ENCODE data around the gene ITGB3BP. TPM values are rescaled to one million over a fixed set of nuclear protein-coding genes. Genes with fewer than 3 reads are reported as not detected.
"Not testable (repeated sequence)": the region's sequence is repeated elsewhere in the genome, so short reads cannot be mapped to it uniquely, and the experiment has no call there.

Gene ITGB3BP
- total RNA-seq, 1 experiment from 2014 or later = 50.2 TPM

GRCh38 chr1:63475761-63476160 is 47.3 kb downstream of the ITGB3BP start:
- DNase-seq (ENCODE audit: low read depth, low spot score) = no peak
- no peak overlapping the region for H3K4me2 ChIP-seq (ENCODE audit: low read length)
- H3K4me1 ChIP-seq (ENCODE audit: control insufficient read depth in 1 of 2, insufficient read depth in 2 of 2, low read length in 2 of 2) = no peaks in the 10 kb centered on the region
- no TSS peak for BruUV-seq (replicated peaks)
- RAD21 ChIA-PET (ENCODE audit: low non-redundant PET in 1 of 2, low total read pairs in 2 of 2, uncharacterized antibody in 2 of 2, unreplicated experiment in 2 of 2) = no interaction called here
- ATAC-seq = no peak
- CTCF ChIA-PET = no interaction called here
- H2AFZ ChIP-seq (ENCODE audit: low read depth, low read length, poor library complexity, severe bottlenecking) = no peak overlapping the region
- H3K9ac ChIP-seq (ENCODE audit: low read length) = no peak overlapping the region
- no peaks in the 10 kb centered on the region for H3K27me3 ChIP-seq (ENCODE audit: insufficient read depth, low read length)
- no peaks in the 10 kb centered on the region; a peak in 1 of 4 replicates for H3K9me3 ChIP-seq (ENCODE audit: control insufficient read depth in 1 of 2, insufficient read depth in 1 of 2, low read depth in 1 of 2, low read length in 2 of 2)
- H3K36me3 ChIP-seq (ENCODE audit: control insufficient read depth in 1 of 2, insufficient read depth in 2 of 2, low read length in 2 of 2) = no peaks in the 10 kb centered on the region
- no peak for TF ChIP-seq JUND (IDR thresholded peaks at IDR 0.05)
- TF ChIP-seq MAX (IDR thresholded peaks at IDR 0.05) = no peak
- no peak for TF ChIP-seq SP1 (IDR thresholded peaks at IDR 0.05; ENCODE audit: low read depth)
- no peak for TF ChIP-seq RAD21 (IDR thresholded peaks at IDR 0.05; ENCODE audit: low read depth)
- no peak overlapping the region for H3K4me3 ChIP-seq (replicated peaks in 1 of 2; ENCODE audit: low read depth in 1 of 2, low read length in 2 of 2)
- intact Hi-C loops (cut with micrococcal nuclease) = no loop called here
- H3K79me2 ChIP-seq (ENCODE audit: insufficient read depth, low read length) = no peaks in the 10 kb centered on the region
- H4K20me1 ChIP-seq (ENCODE audit: insufficient read depth) = no peaks in the 10 kb centered on the region
- no peak overlapping the region for H3K27ac ChIP-seq (ENCODE audit: low read depth, low read length)
- H3K9me2 ChIP-seq (ENCODE audit: insufficient read depth) = no peaks in the 10 kb centered on the region; the same call in 1 of the 2 replicates
- POLR2A ChIA-PET = no interaction called here

- intact Hi-C loops (cut with micrococcal nuclease); H3K9me3 ChIP-seq (ENCODE audit: control insufficient read depth in 1 of 2, insufficient read depth in 1 of 2, low read depth in 1 of 2, low read length in 2 of 2); RAD21 ChIA-PET (ENCODE audit: low non-redundant PET in 1 of 2, low total read pairs in 2 of 2, uncharacterized antibody in 2 of 2, unreplicated experiment in 2 of 2); H3K4me2 ChIP-seq (ENCODE audit: low read length); ATAC-seq; H3K4me3 ChIP-seq (replicated peaks in 1 of 2; ENCODE audit: low read depth in 1 of 2, low read length in 2 of 2); POLR2A ChIA-PET; BruUV-seq (replicated peaks); H3K4me1 ChIP-seq (ENCODE audit: control insufficient read depth in 1 of 2, insufficient read depth in 2 of 2, low read length in 2 of 2); H3K9me2 ChIP-seq (ENCODE audit: insufficient read depth); H3K9ac ChIP-seq (ENCODE audit: low read length); H3K79me2 ChIP-seq (ENCODE audit: insufficient read depth, low read length); H3K27ac ChIP-seq (ENCODE audit: low read depth, low read length); DNase-seq (ENCODE audit: low read depth, low spot score); H2AFZ ChIP-seq (ENCODE audit: low read depth, low read length, poor library complexity, severe bottlenecking); H4K20me1 ChIP-seq (ENCODE audit: insufficient read depth); H3K27me3 ChIP-seq (ENCODE audit: insufficient read depth, low read length); H3K36me3 ChIP-seq (ENCODE audit: control insufficient read depth in 1 of 2, insufficient read depth in 2 of 2, low read length in 2 of 2): not testable (repeated sequence)
- CTCF ChIA-PET = interaction anchor here (0.9 kb wide), 1 partner anchor 70 kb away, joined by 3 read pairs; no protein-coding TSS in a partner anchor
Observed at GRCh38 chr1:63468683-63469082, 54.3 kb downstream of the ITGB3BP start.

All from HCT116 (cell line).